ENCODE results near the gene RAMP3.
"Not testable (repeated sequence)": the region's sequence is repeated elsewhere in the genome, so short reads cannot be mapped to it uniquely, and the experiment has no call there.

The RAMP3 gene

DNA sequence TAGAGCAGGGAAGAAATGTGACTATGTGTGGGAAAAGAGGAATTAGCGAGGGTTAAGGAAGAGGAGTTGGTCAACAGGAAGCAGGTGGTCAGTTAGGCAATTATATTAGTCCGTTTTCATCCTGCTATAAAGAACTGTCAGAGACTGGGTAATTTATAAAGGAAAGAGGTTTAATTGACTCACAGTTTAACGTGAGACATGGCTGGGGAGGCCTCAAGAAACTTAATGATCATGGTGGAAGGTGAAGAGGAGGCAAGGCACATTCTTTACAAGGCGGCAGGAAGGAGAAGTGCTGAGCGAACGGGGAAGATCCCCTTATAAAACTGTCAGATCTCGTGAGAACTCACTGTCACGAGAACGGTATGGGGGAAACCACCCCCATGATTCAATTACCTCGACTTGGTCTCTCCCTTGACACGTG lies 35.0 kb downstream of the RAMP3 start:
- DNase-seq (ENCODE audit: low read depth in 2 of 2) = no peak

DNA sequence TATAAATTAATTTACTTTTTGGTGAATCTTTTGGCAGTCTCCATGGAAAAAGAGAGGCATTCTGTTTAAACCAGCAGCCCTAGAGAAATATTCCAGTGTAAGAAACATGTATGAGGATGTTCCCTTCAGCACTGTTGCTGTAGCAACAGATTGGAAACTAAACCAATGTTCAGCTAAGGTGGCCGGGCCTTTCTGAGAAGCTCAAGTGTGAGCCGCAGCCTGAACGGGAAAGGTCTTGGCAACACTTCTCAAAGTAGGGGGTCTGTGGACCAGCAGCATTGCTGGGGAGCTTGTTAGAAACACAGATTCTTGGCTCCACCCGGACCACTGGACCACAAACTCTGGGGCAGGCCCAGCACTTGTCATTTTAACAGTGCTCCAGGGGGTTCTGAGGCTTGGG lies 36.2 kb downstream of the RAMP3 start:
- DNase-seq (ENCODE audit: low read depth in 2 of 2) = no peak

DNA sequence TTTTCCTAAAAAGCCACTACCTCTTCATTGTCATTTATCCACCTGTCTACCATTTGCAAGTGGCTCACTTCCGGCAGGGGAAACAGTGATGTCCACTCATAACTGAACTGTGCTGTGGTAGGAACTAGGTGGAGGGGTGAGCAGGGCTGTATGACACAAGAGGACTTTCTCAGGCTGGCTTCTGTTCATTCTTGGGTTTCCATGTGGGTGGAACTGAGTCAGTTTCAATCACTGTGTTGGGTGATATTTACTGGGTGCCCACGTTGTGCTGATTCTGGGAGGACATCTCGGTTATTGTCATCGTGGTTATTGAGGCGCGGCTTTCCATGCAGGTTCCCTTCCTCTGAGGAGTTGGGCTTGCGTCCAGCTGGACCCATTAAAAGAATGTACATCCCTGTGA lies 38.8 kb downstream of the RAMP3 start:
- no peak for DNase-seq (ENCODE audit: low read depth in 2 of 2)

DNA sequence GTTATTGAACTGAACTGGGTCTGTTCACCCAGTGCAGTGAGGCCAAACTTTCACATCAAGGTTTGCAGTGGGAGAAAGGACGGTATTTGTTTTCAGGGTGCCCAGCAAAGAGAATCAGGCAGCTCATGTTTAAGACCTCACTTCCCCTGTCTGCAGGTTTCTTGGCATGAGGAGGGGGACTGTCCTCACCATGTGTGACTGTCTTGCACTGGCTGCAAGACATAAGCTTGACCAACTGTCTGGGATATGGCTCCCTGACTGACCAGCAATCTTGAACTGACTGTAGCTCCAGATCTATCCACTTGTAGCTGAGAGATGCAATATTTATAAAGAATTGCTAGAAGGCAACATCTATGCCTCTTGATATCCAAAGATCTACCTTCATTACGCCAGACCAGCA lies 39.9 kb downstream of the RAMP3 start:
- DNase-seq (ENCODE audit: low read depth in 2 of 2) = no peak

DNA sequence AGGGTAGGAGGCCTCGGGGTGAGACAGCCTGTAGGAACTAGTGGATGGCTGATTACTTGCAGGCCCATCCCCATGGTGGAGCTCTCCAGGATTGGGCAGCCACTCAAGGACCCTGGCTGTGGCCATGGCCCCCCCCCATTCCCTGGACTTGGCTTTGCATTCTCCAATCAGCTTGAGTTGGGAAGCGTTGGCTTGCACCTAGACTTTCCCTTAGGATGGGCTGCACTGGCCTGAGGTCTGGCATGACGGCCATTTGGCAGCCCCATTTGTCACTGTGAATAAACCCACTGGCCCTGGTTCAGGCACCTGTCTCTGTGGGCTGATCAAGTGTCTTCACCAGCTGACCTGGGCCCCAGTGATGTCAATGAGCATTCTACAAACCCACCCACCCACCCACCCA lies 41.4 kb downstream of the RAMP3 start:
- no peak for DNase-seq (ENCODE audit: low read depth in 2 of 2)

DNA sequence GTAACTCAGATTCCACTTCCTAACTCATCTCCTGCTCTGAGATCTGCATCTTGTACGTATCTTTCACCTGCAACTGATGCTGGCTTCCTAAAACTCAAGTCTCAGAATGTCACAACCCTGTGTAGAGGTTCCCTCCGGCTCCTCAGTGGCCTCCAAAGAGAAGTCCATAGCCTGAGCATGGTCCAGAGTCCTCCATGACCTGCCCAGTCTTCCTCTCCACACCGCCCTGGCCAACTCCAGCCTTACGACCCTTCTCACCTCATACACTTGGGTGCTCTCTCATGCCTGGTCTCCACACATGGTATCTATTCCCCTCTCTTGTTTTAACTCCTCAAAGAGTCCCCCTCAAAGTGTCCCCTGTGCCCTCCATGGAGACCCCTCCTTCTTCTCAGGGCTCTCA lies 41.9 kb downstream of the RAMP3 start:
- no peak for DNase-seq (ENCODE audit: low read depth in 2 of 2)

DNA sequence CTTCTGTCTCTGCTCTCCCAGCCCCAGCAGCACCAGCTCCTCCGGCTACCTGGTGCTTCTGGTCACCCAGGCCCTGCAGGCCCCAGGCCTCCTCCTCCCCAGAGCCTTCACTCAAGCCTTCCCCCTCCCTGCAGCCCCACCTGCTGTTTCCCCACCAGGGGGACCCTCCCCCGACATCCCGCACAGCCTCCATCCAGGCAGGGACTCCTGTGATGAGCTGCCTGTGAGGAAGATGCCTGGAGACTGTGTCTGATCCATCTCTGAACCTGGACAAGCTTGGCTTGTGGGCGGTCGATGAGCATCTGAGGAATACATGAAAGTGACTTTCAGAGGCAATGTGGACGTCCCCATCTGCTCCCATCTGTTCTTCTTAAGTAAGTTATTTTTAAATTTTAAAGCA lies 45.0 kb downstream of the RAMP3 start:
- DNase-seq (ENCODE audit: low read depth in 2 of 2) = no peak

DNA sequence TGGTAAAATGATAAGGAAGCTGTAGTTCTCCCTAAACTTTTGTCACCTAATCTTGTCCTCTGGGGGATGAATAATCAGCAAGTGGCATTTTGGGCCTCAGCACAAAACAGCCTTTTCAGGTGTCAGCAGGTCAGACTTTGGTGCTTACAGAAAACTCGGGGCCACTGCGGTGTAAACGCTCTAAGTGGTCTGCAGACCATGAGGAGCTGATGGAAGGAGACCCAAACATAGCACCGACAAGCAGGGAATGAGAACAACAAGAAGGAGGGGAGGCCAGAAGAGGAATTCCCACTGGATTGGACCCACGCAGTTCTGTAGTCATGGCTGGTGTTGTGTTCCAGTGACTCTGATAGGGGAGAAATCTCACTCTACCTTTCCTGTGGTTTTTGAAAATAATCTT lies 45.4 kb downstream of the RAMP3 start:
- no peak for DNase-seq (ENCODE audit: low read depth in 2 of 2)

DNA sequence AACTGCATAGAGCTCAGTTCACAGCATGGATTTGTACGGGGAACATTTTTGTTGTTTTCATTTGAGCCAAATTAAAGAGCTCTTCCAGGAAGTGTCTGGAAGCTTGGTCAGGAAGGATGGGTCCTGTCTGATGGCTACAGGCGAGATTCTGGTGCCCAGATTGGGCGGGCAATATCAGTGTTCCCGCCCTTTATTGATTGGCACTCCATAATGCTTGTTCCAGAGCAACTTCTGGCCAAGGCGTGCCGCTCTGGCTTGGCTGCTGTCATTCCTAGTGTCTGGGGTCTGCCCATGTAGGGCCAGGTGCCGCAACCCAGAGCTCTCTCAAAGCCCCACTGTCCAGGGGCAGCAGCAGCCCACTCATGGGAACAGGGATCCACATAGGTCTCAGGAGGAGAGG lies 45.9 kb downstream of the RAMP3 start:
- no peak for DNase-seq (ENCODE audit: low read depth in 2 of 2)

DNA sequence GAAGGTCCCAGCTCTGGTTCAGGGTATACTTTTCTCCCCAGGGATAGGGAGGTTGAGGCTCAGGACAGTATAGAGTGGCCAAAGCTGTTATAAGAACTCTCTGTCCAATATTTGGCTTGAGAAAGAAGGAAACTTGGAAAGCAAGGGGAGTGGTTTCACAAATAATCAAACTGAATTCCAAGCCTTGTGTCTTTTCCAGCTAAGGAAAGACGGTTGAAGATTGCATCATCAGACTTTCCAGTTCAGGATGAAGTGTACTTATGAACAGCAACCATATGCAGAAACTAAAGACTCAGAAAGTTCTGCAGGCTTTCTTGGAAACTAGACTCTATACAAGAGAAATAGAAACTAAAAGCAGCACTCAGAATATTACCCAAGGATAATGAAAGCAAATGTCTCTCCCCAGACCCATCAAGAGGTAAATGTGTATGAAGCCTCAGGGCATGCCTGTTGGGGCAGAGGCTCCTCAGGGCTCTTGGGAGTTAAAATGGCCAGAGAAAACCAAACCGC lies 46.4 kb downstream of the RAMP3 start:
- DNase-seq (ENCODE audit: low read depth in 2 of 2) = no peak

DNA sequence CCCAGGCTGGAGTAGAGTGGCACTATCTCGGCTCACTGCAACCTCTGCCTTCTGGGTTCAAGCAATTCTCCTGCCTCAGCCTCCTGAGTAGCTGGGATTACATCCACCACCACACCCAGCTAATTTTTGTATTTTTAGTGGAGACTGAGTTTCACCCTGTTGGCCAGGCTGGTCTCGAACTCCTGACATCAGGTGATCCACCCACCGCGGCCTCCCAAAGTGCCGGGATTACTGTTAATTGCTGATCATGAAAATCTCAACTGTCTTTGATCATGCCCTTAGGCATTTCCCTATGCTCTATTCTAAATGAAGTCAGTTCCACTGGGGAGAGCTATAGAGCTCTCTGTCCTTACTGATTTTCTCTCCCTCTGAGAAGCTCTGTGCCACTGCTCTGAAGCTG lies 48.7 kb downstream of the RAMP3 start:
- DNase-seq (ENCODE audit: low read depth in 2 of 2) = not testable (repeated sequence)

DNA sequence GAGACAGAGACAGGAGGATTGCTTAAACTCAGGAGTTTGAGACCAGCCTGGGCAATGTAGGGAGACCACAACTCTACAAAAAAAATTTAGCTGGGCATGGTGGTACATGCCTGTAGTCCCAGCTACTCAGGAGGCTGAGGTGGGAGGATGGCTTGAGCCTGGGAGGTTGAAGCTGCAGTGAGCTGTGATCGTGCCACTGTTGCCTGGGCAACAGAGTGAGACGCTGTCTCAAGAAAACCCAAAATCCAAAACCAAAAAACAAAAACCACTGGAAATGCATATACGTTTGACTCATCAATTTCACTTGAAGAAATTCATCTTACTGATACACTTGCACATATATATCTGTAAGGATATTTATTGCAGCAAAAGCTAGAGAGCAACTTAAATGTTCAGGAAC lies 52.3 kb downstream of the RAMP3 start:
- DNase-seq (ENCODE audit: low read depth in 2 of 2) = not testable (repeated sequence)

DNA sequence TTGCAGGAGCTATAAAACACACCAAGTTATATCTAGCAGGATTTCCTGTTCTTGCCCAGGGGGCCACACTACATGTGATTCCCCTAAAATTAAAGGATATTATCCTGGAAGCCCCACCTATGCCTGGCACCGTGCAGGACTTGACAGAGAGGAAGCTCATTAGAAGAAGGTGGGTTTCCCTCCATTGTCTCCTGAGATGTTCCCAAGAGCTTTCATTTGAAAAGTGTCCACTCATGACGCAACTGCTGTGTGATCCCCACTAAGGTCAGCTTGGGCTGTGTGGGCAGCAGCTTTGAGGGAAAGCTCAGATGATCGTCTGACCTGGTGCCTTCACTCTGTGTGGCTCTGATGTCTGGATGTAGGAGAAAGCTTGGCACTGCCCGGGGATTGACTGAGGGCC lies 53.5 kb downstream of the RAMP3 start:
- DNase-seq (ENCODE audit: low read depth in 2 of 2) = no peak

DNA sequence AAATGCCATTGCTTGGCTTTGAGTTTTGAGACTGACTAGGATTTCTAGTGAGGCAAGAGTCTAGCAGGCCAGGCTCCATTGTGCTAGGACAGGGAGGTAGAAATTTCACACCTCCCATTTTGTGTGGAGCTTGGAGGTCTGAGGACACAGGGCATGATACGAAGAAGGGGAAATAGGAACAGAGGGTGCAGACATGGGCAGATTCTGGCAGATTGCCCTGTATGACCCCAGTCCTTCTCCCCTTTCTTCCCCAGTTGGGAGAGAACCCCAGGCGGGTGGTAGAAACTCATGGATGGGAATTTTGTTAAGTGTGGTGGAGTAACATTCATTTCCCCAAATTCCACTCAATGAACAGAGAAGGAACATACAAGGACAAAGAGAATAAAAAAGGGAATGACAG lies 54.4 kb downstream of the RAMP3 start:
- no peak for DNase-seq (ENCODE audit: low read depth in 2 of 2)

DNA sequence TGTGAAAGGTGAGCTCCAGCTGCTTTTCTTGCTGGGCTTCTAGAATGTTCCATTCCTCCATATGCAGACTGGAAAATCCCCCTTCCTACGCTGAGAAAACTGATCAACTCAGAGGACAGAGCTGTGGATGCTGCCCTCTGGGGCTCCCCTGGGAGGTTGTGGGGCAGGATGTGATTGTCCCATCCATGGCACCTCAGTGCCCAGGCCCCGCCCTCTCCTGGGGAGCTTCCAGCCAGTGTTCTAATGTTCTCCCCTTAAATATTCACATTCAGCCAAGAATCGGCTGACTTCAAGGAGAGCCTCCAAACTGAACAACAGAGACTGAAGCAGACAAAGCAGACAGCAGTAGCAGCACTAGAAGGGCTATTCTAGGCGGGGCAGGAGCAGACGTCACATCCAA lies 55.0 kb downstream of the RAMP3 start:
- no peak for DNase-seq (ENCODE audit: low read depth in 2 of 2)

DNA sequence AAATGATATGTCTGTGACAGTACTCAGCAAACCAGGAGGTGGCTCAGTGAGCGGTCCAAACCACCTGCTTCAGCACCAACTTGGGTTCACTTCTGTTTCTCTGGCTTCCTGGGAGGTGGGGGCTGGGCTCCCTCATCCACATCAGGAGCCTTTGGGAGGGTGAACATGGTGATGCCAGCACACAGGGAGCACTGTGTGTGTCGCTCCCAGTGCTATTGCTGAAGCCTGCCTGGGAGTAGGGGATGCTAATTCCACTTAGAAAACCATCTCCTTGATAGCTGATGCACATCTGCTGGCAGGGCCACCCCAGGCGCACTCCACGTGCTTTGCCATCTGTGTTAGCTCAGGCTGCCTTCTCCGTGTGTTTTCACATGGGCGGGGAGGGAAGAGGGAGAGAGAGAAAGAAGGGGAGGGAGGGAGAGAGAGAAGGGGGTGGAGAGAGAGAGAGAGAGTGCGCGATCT lies 58.0 kb downstream of the RAMP3 start:
- no peak for DNase-seq (ENCODE audit: low read depth in 2 of 2)

DNA sequence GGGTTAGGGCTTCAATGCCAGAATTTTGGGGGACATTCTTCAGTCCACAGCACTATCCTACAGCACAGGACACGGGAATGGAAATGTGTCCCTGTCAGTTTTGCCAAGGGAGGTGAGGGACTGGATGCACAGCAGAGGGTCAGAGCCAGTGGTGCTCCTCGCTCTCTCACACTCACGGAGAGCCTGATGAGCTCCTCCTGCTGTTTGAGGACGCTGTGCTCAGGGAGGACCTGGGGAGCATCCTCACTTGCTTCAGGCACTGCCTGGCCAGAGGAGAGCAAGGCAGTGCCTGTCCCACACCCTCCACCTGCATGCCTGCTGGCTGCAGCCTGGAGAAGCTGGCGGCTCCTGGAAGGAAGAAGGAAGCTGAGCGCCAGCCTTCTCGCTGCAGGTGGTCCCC lies 58.6 kb downstream of the RAMP3 start:
- DNase-seq (ENCODE audit: low read depth in 2 of 2) = no peak

DNA sequence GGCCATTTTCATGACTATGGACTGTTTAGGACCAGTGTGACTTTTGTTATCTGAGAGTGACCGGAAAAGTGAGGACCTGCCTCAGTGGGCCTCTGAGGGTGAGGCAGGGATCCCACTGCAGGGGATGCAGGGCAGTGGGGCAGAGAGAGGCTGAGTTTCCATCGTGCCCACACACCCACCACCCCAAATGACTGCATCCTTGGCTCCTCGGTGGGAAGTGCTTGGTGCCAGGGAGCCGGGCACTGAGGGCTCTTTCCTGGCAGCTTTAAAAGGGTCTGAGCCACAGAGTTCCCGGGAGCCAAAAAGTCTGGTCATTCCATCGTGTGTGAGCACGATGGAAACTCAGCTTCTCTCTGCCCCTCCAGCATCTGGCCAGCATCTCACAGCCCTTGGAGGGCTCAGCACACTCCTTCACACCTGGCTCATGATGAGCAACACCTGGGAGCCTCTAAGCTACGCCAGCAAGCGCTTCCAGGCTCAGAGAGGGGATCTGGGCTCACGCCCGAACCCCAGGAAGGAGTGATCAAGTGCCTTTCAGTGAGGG lies 59.1 kb downstream of the RAMP3 start:
- no peak for DNase-seq (ENCODE audit: low read depth in 2 of 2)

DNA sequence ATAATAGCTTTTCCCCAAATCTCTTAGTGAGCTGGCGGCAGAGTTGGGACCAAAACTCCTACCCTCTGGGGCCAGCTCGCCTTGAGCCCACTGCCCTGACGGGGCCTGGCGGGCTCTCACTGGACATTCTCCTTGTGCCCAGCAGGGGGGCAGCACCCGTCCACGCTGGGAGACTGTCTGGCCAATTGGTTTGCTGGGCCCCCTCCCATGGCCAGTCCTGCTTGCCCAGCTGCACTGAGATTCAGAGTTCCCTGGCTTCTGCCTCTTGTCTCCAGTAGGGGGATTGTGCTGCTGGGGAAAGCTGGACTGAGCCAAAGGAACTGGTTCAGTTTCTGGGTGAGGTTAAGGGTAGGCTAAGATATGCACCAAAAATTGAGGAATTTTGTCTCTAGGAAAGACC lies 59.8 kb downstream of the RAMP3 start:
- no peak for DNase-seq (ENCODE audit: low read depth in 2 of 2)

DNA sequence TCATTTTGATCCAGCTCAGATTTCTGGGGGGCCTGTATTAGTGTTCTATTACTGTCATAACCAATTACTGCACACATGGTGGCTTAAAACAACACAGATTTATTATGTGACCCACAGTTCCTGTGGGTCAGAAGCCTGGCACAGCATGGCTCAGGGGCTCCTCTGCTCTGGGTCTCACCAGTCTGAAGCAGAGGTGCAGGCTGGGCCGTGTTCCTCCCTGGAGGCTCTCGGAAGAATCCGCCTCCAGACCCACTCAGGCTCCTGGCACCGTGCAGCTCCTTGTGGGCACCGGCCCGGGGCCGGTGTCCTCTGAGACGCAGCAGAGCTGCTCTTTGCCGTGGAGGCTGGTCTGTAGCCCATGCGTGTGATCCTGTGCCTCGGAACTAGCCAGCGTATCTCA lies 61.5 kb downstream of the RAMP3 start:
- DNase-seq (ENCODE audit: low read depth in 2 of 2) = no peak

DNA sequence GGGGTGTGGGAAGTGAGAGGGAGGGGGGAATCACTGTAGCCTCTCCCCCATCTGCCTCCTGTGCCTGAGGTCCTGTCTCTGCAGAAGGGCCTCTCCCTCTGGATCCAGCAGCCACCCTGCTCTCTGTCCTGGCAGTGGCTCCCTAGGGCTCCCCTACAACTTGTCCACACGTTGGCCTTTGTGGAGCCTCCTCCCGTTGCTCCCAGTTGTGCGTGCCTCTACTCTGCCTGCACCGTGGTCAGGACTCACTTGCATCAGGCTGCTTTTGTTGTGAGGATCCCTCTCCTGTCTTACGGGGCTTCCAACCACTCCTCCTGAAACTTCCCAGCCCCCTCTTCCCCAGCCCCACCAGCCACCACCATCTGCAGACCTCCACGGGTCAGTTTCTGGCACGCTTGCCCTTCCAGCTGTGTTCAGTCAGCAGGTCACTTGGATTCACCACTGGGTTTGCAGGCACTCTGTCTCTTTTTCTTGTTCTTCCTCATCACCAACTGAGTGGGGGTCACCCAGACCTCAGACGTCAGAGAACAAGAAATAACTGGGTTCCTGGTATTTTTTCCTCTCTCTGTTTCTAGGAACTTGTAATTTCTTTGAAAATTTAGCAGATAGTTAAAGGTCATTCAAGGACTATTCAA lies 62.3 kb downstream of the RAMP3 start:
- no peak for DNase-seq (ENCODE audit: low read depth in 2 of 2)

DNA sequence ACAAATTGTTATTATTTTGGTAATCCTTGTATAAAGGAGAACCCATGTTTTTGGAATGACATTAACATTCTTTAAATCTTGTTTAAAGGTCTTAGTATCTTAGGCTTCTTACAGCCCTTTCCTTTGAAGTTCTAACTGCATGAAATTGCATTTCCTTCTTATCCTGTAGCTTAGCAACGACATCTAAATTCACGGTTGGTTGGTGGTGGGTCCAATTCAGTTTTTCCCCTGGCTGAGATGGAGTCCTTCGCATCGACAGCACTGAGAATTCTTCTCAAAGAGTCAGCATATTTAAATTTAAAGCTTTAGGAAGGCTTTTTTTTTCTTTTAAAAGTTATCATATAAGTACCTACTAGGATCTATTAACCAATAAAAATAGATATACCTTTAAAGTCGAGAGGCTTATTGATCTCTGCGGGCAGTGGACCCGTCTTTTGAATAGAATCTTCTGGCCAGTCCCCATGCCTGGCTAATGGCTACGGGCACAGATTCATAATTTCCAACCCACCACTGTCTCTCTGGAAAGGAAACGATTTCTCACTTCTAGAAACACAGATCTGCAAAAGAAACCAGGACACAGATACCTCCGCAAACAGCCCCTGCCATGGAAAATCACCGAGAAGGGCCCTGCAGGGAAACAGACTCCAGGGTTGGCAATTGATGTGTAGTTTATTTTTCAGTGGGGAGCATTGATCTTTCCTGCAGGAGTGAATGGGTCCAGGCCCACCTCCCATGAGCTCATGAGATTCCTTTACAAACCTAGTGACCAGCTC lies 63.4 kb downstream of the RAMP3 start:
- DNase-seq (ENCODE audit: low read depth in 2 of 2) = no peak

All from stimulated activated CD8-positive, alpha-beta memory T cell treated with anti-CD3 and anti-CD28 coated beads, Interleukin-15, amount 100 ng/mL, for 4 hours (primary cell).